Heart right ventricle (tissue), 16 donors: ENCODE data around the gene PIAS4. TPM values are rescaled to one million over a fixed set of nuclear protein-coding genes. Genes with fewer than 3 reads are reported as not detected.

Source experiments
- ATAC-seq, 8 donors: fragments of 200-7000 bp; cut with Tn5 transposase; one replicate each; pipeline ENCODE4 v1.9.1; 2020; ENCODE audit warnings: mild to moderate bottlenecking in 8 of 8, moderate library complexity in 8 of 8, moderate number of reproducible peaks in 1 of 8
- DNase-seq, 2 donors: peaks; one replicate each; pipeline ENCODE4 v3.0.0-alpha.2; 2020
- H3K27ac ChIP-seq, 10 donors: fragments of 200-600 bp; sonication (generic) in 2 of 10; one replicate each; pipeline versions ENCODE4 v1.5.0 to v1.8.0; 2020 to 2022; ENCODE audit warnings: mild to moderate bottlenecking in 3 of 10
- H3K27me3 ChIP-seq, 7 donors: fragments of 200-600 bp; one replicate each; pipeline ENCODE4 v1.8.0; 2021 to 2022; ENCODE audit warnings: mild to moderate bottlenecking in 2 of 7
- H3K36me3 ChIP-seq, 9 donors: fragments of 200-600 bp; sonication (generic) in 1 of 9; one replicate each; pipeline versions ENCODE4 v1.5.0 to v1.8.0; 2020 to 2022; ENCODE audit warnings: mild to moderate bottlenecking in 2 of 9
- H3K4me1 ChIP-seq, 9 donors: fragments of 200-600 bp; sonication (generic) in 1 of 9; one replicate each; pipeline versions ENCODE4 v1.5.0 to v1.8.0; 2020 to 2022; ENCODE audit warnings: mild to moderate bottlenecking in 4 of 9
- H3K4me3 ChIP-seq, 10 donors: fragments of 200-600 bp; sonication (generic) in 2 of 10; one replicate each; pipeline versions ENCODE4 v1.5.0 to v1.8.0; 2020 to 2022; ENCODE audit warnings: mild to moderate bottlenecking in 7 of 10, moderate library complexity in 2 of 10
- H3K9me3 ChIP-seq, 11 donors: fragments of 200-600 bp in 10 of 11; sonication (generic) in 2 of 11; one replicate each; pipeline versions ENCODE4 v1.5.0 to v1.8.0; 2013 to 2022; ENCODE audit warnings: mild to moderate bottlenecking in 2 of 11, control low read depth in 1 of 11, moderate library complexity in 1 of 11
- CTCF ChIP-seq, 9 donors: fragments of 200-600 bp; sonication (generic) in 2 of 9; IDR thresholded peaks; one replicate each; pipeline versions ENCODE4 v1.5.0 to v1.8.0; 2021 to 2022; ENCODE audit warnings: antibody characterized with exemption in 9 of 9, mild to moderate bottlenecking in 5 of 9, moderate library complexity in 1 of 9
- WGBS, 2 donors: extraction: QIAGEN DNeasy Blood & Tissue Kit; methylation state at CpG; one replicate each; pipeline ENCODE4 v1.1.7; 2013; ENCODE audit warnings: inconsistent platforms in 1 of 2; 5-methylcytosine and 5-hydroxymethylcytosine counted together
- intact Hi-C, 10 donors: fragments of 100-400 bp; cut with DNase I; formaldehyde crosslinking; loops; one replicate each; pipeline versions ENCODE4 v1.11.1 to v1.14.2; 2022
- polyA plus RNA-seq, 2 donors: library from polyadenylated mRNA; stranded (reverse); fragments of 200-250 nt; gene quantifications; one replicate each; pipeline ENCODE4 v1.2.3, GENCODE V29; 2013
- total RNA-seq, 10 donors: library from RNA; stranded (reverse); fragmentation: NEBNext Ultra II Directional in 3 of 10; extraction: Animal tissue kit (Norgen Biotek cat#: 25700) in 3 of 10; gene quantifications; one replicate each; pipeline versions ENCODE4 v1.2.1 to v1.2.4, GENCODE V29; 2021 to 2023
- donor health status: Arrhythmogenic right ventricular cardiomyopathy.
- donor health status: ischemic (EF 13 %, LVEDD 7.1; RV severe dilation, severe dysfunction).
- donor health status: healthy with polysubstance abuse.
- donor health status: DM: no; HTN: yes; CAD: no.
- donor health status: DM: no; HTN: no; CAD: no.
- donor health status: ischemic (EF 25% LVEDD 6.9; RV normal size, moderate dysfunction).
- donor health status: ischemic (EF 25% LVEDD 5.7; RV mildly dilated, moderate dysfunction).
- donor health status: healthy.
- donor health status: DM: yes; HTN: yes; CAD: no.
- donor health status: Ischemic cardiomyopathy.
- donor health status: ischemic (EF 35%, LVEDD 5.7; RV mildly dilated, moderate dysfunction).
- donor health status: nonischemic (EF 11% LVEDD 7.7; RV severe dilation, severe dysfunction).
- donor health status: DM: yes; HTN: yes; CAD: no.
- donor health status: PGD.
- donor health status: ischemic (EF 29% LVEDD 5.4; RV normal size, mild dysfunction).
- donor health status: nonischemic (EF 23%, LVEDD 6.1; RV moderate dilation, normal function).

PIAS4 gene
- total and polyA plus RNA-seq, 12 donors: 8.5 to 22.8 (median 13.4) TPM

GRCh38 chr19:4016903-4017638, 9.5 kb downstream of the PIAS4 start:
- intact Hi-C loops: loop anchor here in 1 of 10 donors (5.0 kb wide), 1 partner anchor 45 kb away; no protein-coding TSS in a partner anchor
- ATAC-seq (no peak), DNase-seq (no peak)
- 95 to 96% methylated on average over 15 of the region's 15 CpGs for WGBS, 2 donors
- H3K4me1 ChIP-seq: peaks cover 10 to 53% (median 44%) of the 10 kb centered on the region in 9 donors
- no peak overlapping the region for H3K4me3 ChIP-seq
- H3K9me3 ChIP-seq: peaks cover 0 to 6% (median 0%) of the 10 kb centered on the region in 11 donors
- H3K27me3 ChIP-seq: no peaks in the 10 kb centered on the region
- H3K27ac ChIP-seq: peak overlapping the region in 3 of 10 donors; percentile 77 to 87 (median 84)
- peaks cover 0 to 82% (median 22%) of the 10 kb centered on the region in 9 donors for H3K36me3 ChIP-seq
- TF ChIP-seq CTCF (IDR thresholded peaks at IDR 0.05): no peak

- intact Hi-C loops: loop anchor here in 1 of 10 donors (5.0 kb wide), 1 partner anchor 44 kb away; no protein-coding TSS in a partner anchor
- no peak overlapping the region for H3K27ac ChIP-seq
- H3K4me1 ChIP-seq: peaks cover 4 to 46% (median 40%) of the 10 kb centered on the region in 9 donors
Measured at GRCh38 chr19:4018140-4018613, 10.6 kb downstream of the PIAS4 start.

DNA sequence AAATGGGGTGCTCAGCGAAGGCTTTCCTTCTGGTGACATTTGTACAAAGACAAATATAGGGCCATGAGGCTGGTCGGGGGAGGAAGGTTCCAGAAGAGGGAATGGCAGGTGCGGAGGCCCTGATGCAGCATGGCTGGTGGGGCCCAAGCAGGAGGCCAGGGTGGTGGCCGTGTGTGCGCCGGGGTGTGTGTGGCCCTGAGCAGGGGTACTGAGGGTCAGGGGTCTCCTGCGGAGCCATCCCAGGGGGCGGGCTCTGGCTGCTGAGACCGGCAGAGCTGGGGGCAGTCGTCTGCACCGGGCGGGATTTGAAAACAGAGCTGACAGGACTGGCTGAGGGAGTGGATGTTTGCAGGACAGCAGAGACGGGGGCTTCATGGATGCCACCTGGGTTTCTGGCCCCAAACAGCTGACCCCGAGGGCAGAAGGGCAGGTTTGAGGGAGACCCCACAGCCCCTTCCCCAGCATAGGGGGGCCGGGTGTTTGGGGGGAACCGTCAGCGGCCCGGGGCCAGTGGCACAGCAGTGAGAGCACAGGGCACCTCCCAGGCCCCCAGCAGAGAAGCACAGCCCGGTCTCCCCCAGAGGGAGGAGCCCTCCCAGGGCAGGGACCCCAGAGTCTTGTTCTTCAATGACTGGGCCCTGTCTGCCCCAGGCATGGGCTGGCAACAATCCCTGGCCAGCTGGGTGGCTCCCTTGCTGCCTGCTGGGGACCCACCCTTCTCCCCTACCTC, 11.4 kb downstream of the PIAS4 start:
- peak overlapping the region in 3 of 10 donors; percentile 27 to 46 (median 41) for H3K27ac ChIP-seq
- 89 to 90% methylated on average over 19 of the region's 19 CpGs for WGBS, 2 donors
- H3K36me3 ChIP-seq: peaks cover 0 to 69% (median 15%) of the 10 kb centered on the region in 9 donors
- TF ChIP-seq CTCF (IDR thresholded peaks at IDR 0.05): no peak
- H3K9me3 ChIP-seq: peaks cover 0 to 13% (median 0%) of the 10 kb centered on the region in 11 donors
- no peaks in the 10 kb centered on the region for H3K27me3 ChIP-seq
- H3K4me3 ChIP-seq: no peak overlapping the region
- ATAC-seq (no peak), DNase-seq (no peak)
- intact Hi-C loops: loop anchor here in 1 of 10 donors (5.0 kb wide), 1 partner anchor 43 kb away; no protein-coding TSS in a partner anchor
- H3K4me1 ChIP-seq: peaks cover 4 to 47% (median 42%) of the 10 kb centered on the region in 9 donors

More at GRCh38 chr19:4018140-4018613, 10.6 kb downstream of the PIAS4 start:
- ATAC-seq: no peak
- H3K4me3 ChIP-seq: no peak overlapping the region
- TF ChIP-seq CTCF (IDR thresholded peaks at IDR 0.05): no peak
- no peaks in the 10 kb centered on the region for H3K27me3 ChIP-seq
- peaks cover 0 to 13% (median 0%) of the 10 kb centered on the region in 11 donors for H3K9me3 ChIP-seq
- no peak for DNase-seq
- H3K36me3 ChIP-seq: peaks cover 0 to 76% (median 21%) of the 10 kb centered on the region in 9 donors
- WGBS, 2 donors: 91 to 92% methylated on average over 22 of the region's 22 CpGs

DNA sequence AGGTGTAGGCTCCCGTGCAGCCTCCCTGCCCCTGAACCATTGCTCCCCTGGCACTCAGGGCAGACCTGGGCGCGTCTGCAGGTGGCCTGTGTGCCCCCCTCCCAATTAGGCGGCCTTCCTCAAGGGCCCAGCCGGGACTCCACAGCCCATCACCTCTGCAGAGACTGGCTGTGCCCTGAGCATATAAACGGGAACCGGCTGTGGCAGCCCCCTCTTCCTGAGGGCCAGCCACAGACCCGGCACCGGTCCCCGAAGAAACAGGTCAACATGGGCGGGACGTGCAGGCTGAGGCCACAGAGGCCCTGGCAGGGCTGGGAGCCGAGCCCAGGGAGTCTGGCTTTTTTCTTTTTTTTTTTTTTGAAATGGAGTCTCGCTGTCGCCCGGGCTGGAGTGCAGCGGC, 12.0 kb downstream of the PIAS4 start:
- peaks cover 4 to 45% (median 37%) of the 10 kb centered on the region in 9 donors for H3K4me1 ChIP-seq
- DNase-seq: no peak
- intact Hi-C loops: loop anchor here in 1 of 10 donors (5.0 kb wide), 1 partner anchor 43 kb away; no protein-coding TSS in a partner anchor

More for the DNA sequence above, 12.0 kb downstream of the PIAS4 start:
- Histone ChIP-seq H3K4me3 (no peak overlapping the region), H3K27me3 (no peaks in the 10 kb centered on the region), H3K27ac (peak overlapping the region in 3 of 10 donors; percentile 27 to 46 (median 41)), H3K9me3 (peaks cover 0 to 13% (median 0%) of the 10 kb centered on the region in 11 donors), H3K36me3 (peaks cover 0 to 69% (median 11%) of the 10 kb centered on the region in 9 donors)
- ATAC-seq: peak in 1 of 8 donors; percentile 36
- WGBS, 2 donors: 53 to 57% methylated on average over 17 of the region's 17 CpGs
- TF ChIP-seq CTCF (IDR thresholded peaks at IDR 0.05): no peak
